GM23248 (cell line): Measurements from ENCODE around the gene CUL1. TPM values are rescaled to one million over a fixed set of nuclear protein-coding genes. Genes with fewer than 3 reads are reported as not detected.
"Not testable (repeated sequence)": the region's sequence is repeated elsewhere in the genome, so short reads cannot be mapped to it uniquely, and the experiment has no call there.

Source experiments
- DNase-seq: peaks from one replicate; pipeline ENCODE4 v3.0.0-alpha.2; 2015
- H2AFZ ChIP-seq: fragments of 200-600 bp; sonication (generic); 2 replicates; pipeline ENCODE4 v1.6.1; 2016; ENCODE audit warnings: antibody characterized with exemption
- H3F3A ChIP-seq: fragments of 200-600 bp; sonication (generic); 2 replicates; pipeline ENCODE4 v1.6.1; 2016; ENCODE audit warnings: mild to moderate bottlenecking, antibody characterized with exemption, mixed run types; ENCODE audit not compliant: insufficient read depth
- H3K27ac ChIP-seq: fragments of 200-600 bp; sonication (generic); 2 replicates; pipeline ENCODE4 v1.5.1; 2016; ENCODE audit warnings: mild to moderate bottlenecking
- H3K27me3 ChIP-seq: fragments of 200-600 bp; sonication (generic); replicated peaks from 2 replicates; pipeline ENCODE4 v1.6.1; 2016; ENCODE audit warnings: mild to moderate bottlenecking; ENCODE audit not compliant: insufficient read depth
- H3K36me3 ChIP-seq: fragments of 200-600 bp; sonication (generic); 2 replicates; pipeline ENCODE4 v1.6.1; 2016; ENCODE audit warnings: low read depth, mild to moderate bottlenecking
- H3K4me1 ChIP-seq: fragments of 200-600 bp; sonication (generic); 2 replicates; pipeline ENCODE4 v1.6.1; 2016; ENCODE audit warnings: mild to moderate bottlenecking; ENCODE audit not compliant: insufficient read depth
- H3K4me2 ChIP-seq: fragments of 200-600 bp; sonication (generic); one replicate; pipeline ENCODE4 v1.6.1; 2016; ENCODE audit warnings: mild to moderate bottlenecking; ENCODE audit not compliant: unreplicated experiment
- H3K4me3 ChIP-seq: fragments of 200-600 bp; sonication (generic); 2 replicates; pipeline ENCODE4 v1.5.1; 2016; ENCODE audit warnings: mild to moderate bottlenecking
- H3K79me2 ChIP-seq: fragments of 200-600 bp; sonication (generic); 2 replicates; pipeline ENCODE4 v1.6.1; 2016; ENCODE audit warnings: mild to moderate bottlenecking; ENCODE audit not compliant: insufficient read depth
- H3K9ac ChIP-seq: fragments of 200-600 bp; sonication (generic); 2 replicates; pipeline ENCODE4 v1.6.1; 2016; ENCODE audit warnings: mild to moderate bottlenecking
- H3K9me2 ChIP-seq: fragments of 200-600 bp; sonication (generic); 2 replicates; pipeline ENCODE4 v1.6.1; 2016; ENCODE audit warnings: mixed run types, mild to moderate bottlenecking, moderate library complexity; ENCODE audit not compliant: insufficient read depth
- H3K9me3 ChIP-seq: fragments of 200-600 bp; sonication (generic); one replicate; pipeline ENCODE4 v1.6.1; 2017; ENCODE audit warnings: low read depth
- H4K20me1 ChIP-seq: fragments of 200-600 bp; sonication (generic); 2 replicates; pipeline ENCODE4 v1.6.0; 2016; ENCODE audit not compliant: insufficient read depth
- EZH2 ChIP-seq: fragments of 200-600 bp; sonication (generic); IDR thresholded peaks from 2 replicates; pipeline ENCODE4 v1.6.1; 2018; ENCODE audit warnings: antibody characterized with exemption, mild to moderate bottlenecking; ENCODE audit not compliant: insufficient read depth, poor library complexity, severe bottlenecking
- EZH2phosphoT487 ChIP-seq: fragments of 200-600 bp; sonication (generic); IDR thresholded peaks from 2 replicates; pipeline ENCODE4 v1.6.1; 2018; ENCODE audit warnings: antibody characterized with exemption, moderate library complexity, mild to moderate bottlenecking, low read depth; ENCODE audit not compliant: insufficient read depth
- WGBS, 2 experiments: methylation state at CpG; one replicate each; pipeline ENCODE4 v1.1.6; 2015 to 2017; ENCODE audit warnings: low lambda C conversion rate in 2 of 2, low coverage in 1 of 2; ENCODE audit errors: missing lambda C conversion rate in 2 of 2; 5-methylcytosine and 5-hydroxymethylcytosine counted together
- in situ Hi-C: fragments of 300-500 bp; cut with MboI; formaldehyde crosslinking; loops from 2 replicates; pipeline ENCODE4 v1.15.0; 2020
- polyA plus RNA-seq: library from polyadenylated mRNA; unstranded; fragments of >200 nt; fragmentation: Nextera tagmentation; extraction: Ambion mirVana; gene quantifications from 2 replicates; pipeline ENCODE4 v1.2.1, GENCODE V29; 2016
- total RNA-seq: library from RNA; depleted of rRNA; stranded (reverse); fragments of >200 nt; shearing (Covaris generic); gene quantifications from 2 replicates; pipeline ENCODE4 v1.2.3, GENCODE V29; 2014

The CUL1 gene
- total and polyA plus RNA-seq, 2 experiments from 2014 or later = 49.1 to 52.6 TPM

DNA sequence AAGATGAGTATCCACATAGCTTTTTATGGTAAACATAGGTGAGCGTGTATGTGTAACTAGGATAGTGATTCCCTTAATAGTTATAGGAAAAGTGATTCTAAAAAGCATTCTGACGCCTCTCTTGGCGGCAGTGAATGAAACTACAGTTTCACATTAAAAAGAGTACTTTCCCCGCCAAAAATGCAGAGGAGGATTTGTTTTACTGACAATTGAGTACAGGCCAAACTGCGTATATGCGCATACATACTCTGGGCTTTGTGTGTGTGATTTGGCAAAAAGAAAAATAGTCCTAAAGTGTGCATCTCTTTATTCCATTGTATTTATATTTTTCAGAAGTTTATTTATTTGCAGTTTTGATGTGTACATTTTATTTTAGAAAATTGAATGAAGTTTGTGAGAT, 10.3 kb downstream of the CUL1 start:
- 83 to 84% methylated on average over 6 of the region's 6 CpGs for WGBS, 2 experiments
- Histone ChIP-seq H2AFZ (no peak overlapping the region), H4K20me1 (peaks cover 65% of the 10 kb centered on the region), H3K27ac (no peak overlapping the region), H3F3A (peaks cover 13% of the 10 kb centered on the region; the same call in 1 of the 2 replicates), H3K27me3 (no peaks in the 10 kb centered on the region), H3K9me2 (no peaks in the 10 kb centered on the region), H3K4me1 (peaks cover 16% of the 10 kb centered on the region), H3K9ac (no peak overlapping the region), H3K4me2 (no peak overlapping the region), H3K4me3 (no peak overlapping the region), H3K9me3 (no peaks in the 10 kb centered on the region), H3K36me3 (no peaks in the 10 kb centered on the region), H3K79me2 (peaks cover 100% of the 10 kb centered on the region)
- TF ChIP-seq EZH2 (no peak), EZH2phosphoT487 (no peak)
- no peak for DNase-seq
- in situ Hi-C loops = no loop called here

DNA sequence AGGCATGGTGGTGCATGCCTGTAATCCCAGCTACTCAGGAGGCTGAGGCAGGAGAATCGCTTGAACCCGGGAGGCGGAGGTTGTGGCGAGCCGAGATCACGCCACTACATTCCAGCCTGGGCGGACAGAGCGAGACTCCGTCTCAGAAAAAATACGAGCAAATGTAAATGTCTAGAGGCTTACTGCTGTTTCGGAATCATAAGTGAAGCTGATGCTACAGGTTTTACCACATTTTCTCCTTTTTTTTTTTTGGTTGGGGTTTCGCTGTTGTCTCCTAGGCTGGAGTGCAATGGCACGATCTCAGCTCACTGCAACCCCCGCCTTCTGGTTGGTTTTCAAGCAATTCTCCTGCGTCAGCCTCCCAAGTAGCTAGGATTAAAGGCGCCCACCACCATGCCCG, 11.7 kb downstream of the CUL1 start:
- WGBS, 2 experiments = 97% methylated on average over 17 of the region's 17 CpGs
- Histone ChIP-seq H3K79me2 (peaks cover 100% of the 10 kb centered on the region), H4K20me1 (peaks cover 68% of the 10 kb centered on the region), H3F3A (peaks cover 13% of the 10 kb centered on the region; the same call in 1 of the 2 replicates), H3K4me1 (peaks cover 12% of the 10 kb centered on the region)
- DNase-seq, H3K9me3 ChIP-seq, H3K4me3 ChIP-seq, in situ Hi-C loops, H3K4me2 ChIP-seq, H3K36me3 ChIP-seq, H2AFZ ChIP-seq, H3K27ac ChIP-seq, H3K9me2 ChIP-seq, H3K27me3 ChIP-seq, H3K9ac ChIP-seq: not testable (repeated sequence)

DNA sequence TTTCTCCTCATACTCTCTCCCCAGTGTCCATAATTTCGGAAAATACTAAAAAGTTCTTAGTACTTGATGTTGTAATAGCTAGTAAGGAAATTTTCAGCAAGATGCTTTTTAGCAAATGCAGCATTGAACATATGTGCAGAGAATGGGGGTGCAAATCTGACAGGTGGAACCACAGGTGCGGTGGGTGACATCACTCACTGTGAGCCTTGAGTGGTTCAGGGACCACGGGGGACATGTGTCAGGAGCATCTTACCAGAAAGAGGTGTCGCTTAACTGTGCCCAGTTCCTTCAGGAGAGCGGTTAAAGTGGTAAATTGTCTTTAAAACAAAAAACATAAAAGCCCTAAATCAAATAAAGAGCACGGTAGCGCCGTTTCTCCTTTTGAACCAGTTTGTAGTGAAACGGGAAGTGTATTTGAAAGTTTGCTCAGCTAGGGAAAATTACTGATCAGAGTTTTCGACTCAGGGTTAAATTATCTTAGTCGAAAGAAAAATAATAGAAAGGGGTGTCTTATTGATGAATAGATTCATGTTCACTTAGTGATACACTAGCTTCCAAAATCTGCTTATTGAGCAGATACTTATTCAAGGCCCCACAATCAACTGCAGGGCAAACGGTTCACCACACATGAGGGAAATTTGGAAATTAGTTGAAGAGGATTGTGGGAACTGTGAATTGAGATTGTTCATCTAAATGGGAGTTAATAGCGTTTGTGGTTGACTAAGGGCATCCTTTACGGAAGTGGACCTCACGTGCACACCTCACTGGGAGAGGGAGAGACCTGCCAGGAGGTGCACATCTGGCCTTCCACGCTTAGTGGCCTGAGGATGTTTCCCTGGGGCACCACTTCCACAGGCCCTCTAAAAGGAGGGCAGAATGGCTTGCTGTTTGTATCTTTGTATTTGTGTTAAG, 12.7 kb downstream of the CUL1 start:
- TF ChIP-seq EZH2 (no peak), EZH2phosphoT487 (no peak)
- Histone ChIP-seq H3K9ac (no peak overlapping the region), H3K4me2 (no peak overlapping the region), H3K36me3 (no peaks in the 10 kb centered on the region), H3K9me3 (no peaks in the 10 kb centered on the region), H2AFZ (no peak overlapping the region), H3K79me2 (peaks cover 100% of the 10 kb centered on the region), H3K27me3 (no peaks in the 10 kb centered on the region), H3K4me1 (peaks cover 12% of the 10 kb centered on the region), H3K27ac (no peak overlapping the region), H3K9me2 (no peaks in the 10 kb centered on the region), H4K20me1 (peaks cover 66% of the 10 kb centered on the region), H3K4me3 (no peak overlapping the region), H3F3A (peaks cover 13% of the 10 kb centered on the region; the same call in 1 of the 2 replicates)
- DNase-seq = no peak
- 95 to 96% methylated on average over 16 of the region's 16 CpGs for WGBS, 2 experiments
- in situ Hi-C loops = no loop called here

DNA sequence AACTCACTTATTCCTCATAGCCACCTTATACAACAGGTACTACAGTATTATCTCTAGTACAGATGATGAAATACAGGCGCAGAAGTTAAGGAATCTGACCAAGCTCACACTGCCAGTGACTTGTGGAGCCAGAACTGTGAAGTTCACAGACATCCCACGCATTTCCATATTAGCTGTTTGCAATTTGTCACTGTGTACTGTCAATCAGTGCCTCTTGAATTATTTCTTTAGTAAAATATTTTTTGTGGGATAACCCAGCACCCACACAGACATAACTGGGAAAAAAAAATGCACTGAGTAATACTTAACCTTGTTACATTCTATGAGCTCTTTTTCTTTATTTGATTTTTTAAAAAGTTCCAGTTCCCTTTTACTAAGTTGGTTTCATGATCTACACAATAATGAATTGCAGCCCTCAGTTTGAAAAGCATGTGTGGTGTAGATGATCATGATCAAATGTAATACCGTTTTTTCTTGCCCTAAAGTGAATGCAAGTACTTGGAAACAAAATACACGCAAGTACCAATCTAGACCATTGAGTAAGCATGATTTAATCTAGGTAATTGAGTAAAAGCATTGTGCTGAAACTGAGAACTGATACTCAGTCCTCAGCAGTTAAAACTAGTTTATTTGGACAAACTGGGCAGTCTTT, 14.1 kb downstream of the CUL1 start:
- Histone ChIP-seq H3K9me3 (no peaks in the 10 kb centered on the region), H3K27ac (no peak overlapping the region), H3K36me3 (no peaks in the 10 kb centered on the region), H3K9ac (no peak overlapping the region), H3K4me2 (peak overlapping the region; percentile 3), H3K9me2 (no peaks in the 10 kb centered on the region), H4K20me1 (peaks cover 67% of the 10 kb centered on the region), H2AFZ (no peak overlapping the region), H3F3A (peaks cover 13% of the 10 kb centered on the region; the same call in 1 of the 2 replicates), H3K4me1 (peaks cover 12% of the 10 kb centered on the region), H3K27me3 (no peaks in the 10 kb centered on the region), H3K79me2 (peaks cover 100% of the 10 kb centered on the region), H3K4me3 (no peak overlapping the region)
- DNase-seq = peak; percentile 28
- TF ChIP-seq EZH2phosphoT487 (no peak), EZH2 (no peak)
- 33 to 41% methylated on average over 4 of the region's 4 CpGs for WGBS, 2 experiments
- in situ Hi-C loops = no loop called here
